Activated naive CD4-positive, alpha-beta T cell treated with anti-CD3 and anti-CD28 coated beads, Interleukin-2, amount 50 U/mL, for 16 hours (primary cell): ENCODE measurements around the gene PLCXD3.
"Not testable (repeated sequence)": the region's sequence is repeated elsewhere in the genome, so short reads cannot be mapped to it uniquely, and the experiment has no call there.

Source experiments
- DNase-seq: peaks from one replicate; pipeline ENCODE4 v3.0.0-alpha.2; 2020

PLCXD3 gene

DNA sequence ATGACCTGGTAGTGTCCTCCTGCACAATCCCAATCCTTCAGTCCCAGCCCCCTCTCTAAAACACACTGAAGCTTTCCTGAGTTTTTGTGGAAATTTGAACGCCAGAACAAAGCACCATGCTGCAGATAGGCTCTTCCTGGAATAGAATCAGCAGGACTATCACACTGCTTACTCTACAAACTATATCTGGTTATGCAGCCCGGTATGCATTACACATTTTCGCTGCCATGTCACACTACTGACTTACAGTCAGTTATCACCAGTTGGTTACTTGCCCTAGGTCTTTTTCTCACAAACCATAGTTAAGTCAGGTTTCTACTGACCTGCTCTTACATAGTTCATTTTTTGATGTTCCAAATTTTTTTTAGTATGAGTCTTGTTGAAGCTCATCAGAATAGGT is 24.9 kb downstream of the PLCXD3 start:
- DNase-seq: no peak

DNA sequence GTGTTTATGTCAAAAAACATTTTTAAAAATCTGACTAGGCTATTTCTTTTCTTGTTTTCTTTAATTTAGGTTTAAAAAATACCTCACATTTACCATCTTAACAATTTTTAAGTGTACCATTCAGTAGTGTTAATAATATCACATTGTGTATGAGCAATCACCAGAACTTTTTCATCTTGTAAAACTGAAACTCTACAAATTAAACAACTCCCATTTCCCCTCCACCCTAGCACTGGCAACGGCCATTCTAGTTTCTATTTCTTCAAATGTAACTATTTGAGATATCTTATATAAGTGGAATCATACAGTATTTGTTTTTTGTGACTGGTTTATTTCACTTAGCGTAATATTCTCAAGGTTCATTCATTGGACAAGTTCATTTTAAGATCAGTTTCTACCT is 27.7 kb downstream of the PLCXD3 start:
- no peak for DNase-seq

DNA sequence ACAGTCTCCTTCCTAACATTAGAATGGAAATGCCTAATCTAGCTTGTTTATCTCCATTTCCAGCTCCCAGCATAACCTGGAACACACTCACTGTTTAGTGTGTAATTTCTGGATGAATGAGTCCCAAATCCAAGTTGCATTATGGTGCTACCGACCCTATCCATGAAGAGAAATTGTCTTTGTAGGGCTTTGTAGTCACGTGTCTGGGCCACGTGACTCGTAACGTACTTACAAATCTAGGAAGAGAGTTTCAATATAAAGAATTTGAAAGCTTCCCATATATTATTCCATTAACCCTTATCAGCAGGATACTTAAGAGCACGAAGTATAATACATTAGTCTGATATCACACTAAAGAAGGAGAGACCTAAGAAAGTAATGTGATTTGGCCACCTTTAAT is 28.2 kb downstream of the PLCXD3 start:
- DNase-seq: no peak

GRCh38 chr5:41471571-41472208 is 38.7 kb downstream of the PLCXD3 start:
- DNase-seq: not testable (repeated sequence)

DNA sequence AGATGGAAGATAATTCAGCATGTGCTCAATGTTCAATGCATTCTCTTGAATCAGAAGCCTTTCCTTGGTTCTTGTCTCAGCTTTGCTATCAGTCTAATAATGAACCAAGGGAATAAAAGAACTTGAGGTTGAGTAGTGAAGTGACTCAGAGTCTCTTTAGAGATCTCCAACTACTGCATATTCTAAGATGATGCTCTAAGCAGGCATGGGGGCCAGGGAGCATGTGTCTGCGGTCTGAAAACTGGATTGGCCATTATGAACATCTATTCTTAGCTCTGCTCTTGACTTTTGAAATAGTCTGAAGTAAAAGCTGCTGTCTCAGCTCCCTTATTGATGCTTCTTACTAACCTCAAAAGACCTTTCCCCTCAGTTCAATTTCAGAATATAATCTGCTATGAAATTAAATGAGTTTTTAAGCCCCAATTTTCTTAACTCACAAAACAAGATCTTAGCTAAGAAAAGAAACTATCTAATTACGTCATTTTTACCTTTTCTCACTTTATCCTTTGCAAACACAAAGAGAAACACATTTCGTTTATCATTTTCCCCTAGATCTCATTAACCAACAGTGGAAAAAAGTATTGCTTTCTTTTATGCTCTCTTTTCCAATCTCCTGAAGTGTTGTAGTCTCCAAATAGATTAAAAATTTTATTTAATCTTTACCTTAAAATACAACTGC is 44.8 kb downstream of the PLCXD3 start:
- DNase-seq: no peak

DNA sequence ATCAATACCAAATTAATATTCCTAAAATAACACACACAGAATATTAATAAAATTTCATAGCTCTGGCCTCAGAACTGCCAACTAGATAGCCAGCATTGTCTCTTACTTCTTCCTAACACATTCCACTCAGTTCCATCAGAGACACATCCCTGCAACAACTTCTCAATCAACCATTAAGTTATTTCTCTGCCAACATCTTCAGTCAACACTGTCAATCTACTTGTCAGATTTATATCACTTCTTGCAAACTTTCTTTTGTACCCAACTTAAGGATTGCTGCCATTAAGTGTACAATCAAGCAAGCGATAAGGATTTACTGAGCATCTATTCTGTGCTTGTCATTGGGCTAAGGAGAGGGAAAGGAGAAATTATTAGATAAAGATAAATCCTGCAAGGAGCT is 50.8 kb downstream of the PLCXD3 start:
- DNase-seq: no peak

GRCh38 chr5:41457094-41457493 is 53.3 kb downstream of the PLCXD3 start:
- no peak for DNase-seq

DNA sequence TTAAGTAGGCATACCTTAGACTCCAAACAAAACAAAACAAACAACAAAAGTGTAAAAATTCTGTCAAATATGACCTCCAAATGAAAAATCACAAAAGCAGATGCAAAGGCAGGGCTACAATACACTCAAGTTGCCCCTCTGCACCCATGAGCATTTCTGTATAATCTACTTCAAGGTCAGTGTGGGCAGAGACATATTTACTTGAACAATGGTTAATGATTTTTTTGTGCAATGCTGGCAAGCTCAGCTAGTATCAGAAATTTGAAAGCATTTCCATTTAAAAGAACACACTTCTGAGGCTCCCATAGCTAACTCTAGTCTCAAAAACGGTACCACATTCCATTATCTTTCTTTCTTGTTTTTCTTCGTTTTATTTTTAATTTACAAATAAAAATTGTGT is 57.9 kb downstream of the PLCXD3 start:
- no peak for DNase-seq

DNA sequence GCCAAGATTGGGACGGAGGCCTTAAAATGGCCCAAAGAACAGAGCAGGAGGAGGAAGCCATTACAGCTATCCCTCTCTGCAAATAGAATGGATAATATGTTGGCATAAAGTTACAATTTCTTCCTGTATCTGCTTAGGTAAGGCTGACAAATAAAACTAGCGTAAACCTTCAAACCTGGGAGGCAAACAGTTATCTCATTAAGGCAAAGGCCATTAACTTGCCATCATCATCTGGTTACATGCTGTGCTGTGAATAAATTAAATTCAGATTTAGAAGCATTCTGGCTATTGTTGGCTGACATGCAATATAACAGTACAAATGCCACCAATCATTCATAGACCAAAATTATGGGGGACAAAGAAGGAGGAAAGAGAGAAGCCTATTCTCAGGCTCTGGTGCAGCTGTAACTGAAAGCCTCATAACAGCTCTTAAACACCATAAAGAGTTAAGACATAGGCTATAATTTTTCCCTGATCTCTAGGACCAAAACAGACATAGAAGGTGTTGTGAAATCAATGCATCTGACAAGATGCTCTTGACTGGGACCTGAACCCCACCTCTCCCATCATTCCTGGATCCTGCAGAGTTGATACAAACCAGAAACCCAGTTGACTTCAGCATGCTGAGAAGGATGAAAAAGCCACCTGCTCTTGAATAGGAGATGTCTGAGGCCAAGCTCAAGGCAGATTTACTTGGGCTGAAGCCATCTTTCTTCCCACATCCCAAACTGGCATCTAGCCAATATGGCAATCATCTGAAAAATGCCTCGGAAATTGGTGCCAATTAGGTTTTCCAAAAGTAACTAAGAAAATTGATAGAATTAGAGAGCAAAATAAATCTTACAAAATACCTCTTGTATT is 62.5 kb downstream of the PLCXD3 start:
- DNase-seq: no peak

GRCh38 chr5:41445937-41446563 is 64.4 kb downstream of the PLCXD3 start:
- DNase-seq: no peak

DNA sequence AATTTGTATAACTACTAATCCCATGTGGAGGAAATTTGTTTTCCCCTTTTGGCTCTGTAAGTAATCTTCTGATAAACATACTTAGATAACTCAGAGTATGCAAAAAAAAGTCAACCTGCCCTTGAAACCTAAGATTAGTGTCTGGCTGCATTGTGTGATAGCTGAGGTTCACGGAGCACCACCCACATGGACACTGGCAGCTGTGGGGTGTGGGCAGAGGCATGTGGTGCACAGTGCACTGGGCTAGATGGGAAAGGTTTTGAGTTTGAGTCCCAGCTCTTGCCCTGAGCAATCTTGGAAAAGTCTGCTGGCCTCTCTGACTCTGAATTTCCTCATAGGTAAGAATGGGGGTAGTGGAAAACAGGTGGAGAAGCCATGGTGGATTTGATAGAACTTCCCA is 75.1 kb downstream of the PLCXD3 start:
- no peak for DNase-seq

DNA sequence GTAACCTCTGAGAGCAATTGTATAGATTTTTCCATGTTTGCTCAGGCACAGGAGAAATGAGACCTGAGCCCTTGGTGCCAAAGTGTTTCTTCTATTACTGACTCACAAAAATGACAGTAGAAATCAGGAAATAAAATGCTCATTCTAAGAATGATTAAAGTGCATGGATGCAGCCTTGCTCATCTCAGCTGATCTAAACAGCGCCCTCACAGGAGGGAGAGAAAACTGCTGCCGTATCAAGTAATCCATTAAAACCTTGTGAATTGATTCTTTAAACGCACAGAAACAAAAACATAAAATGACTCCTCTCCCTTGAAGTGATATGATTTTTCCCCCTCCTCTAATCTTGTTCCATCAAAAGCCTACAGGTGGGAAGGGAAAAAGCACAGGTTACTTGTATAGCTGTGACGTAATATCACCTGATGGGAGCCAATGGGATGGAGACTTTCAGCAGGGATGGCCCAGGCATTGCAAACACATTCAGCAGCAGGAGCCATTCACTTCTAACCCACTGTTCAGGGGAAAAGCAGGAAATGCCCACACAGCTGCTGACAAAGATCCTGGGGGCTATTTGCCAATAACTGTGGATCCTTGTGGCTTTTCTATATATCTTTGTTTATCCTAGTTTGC is 76.7 kb downstream of the PLCXD3 start:
- DNase-seq: no peak

DNA sequence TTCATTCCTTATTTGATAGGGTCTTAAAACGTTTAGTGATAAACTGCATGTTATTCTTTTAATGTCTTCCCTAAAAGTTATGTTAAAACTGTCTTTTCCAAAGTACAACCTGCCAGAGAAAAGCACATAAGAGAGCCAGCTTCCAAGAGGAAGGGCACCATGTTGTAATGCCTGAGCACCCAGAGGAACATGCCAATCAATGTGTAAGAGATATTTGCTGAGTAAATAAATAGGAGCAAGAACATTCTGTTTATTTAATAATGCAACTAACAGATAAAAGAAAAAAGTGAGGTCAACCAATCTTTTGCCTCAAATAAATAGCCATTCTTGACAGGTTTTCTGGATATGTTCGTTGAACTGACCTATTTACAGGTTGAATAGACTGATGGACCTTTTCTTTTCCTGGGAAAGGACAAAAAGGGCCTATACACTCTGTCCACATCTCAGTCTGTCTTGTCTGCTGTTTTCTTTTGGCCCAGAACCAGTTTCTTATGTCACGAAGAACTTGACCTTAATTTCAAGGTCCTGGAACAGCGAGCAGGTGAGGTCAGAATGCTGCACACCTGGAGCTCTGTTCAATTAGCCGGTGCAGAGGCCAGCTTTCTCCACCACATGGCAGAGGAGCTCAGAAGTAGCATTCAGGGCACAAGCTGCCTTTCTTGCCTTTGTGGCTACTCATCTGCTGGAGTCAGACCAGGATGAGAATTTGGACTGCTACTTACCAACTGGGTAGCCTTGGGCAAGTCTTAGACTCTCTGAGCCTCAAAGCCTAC is 77.7 kb downstream of the PLCXD3 start:
- DNase-seq: no peak

DNA sequence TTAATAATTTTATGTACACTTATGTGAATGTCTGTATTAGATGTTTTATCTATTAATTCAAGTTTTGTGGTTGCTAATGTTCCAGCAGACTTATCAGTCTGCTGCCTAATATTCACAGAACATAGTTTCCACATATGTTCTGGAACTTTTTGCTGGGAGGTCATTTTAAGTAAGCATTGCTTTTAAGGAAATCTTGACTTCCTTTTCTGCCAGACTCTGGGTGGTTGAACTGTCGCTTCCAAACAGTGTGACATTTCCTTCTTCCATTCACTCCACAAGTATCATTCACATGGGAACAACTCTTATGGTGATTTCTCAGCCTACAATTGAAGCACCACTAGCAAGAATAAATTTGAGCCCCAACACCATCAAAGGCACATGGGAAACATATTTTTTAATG is 82.9 kb downstream of the PLCXD3 start:
- DNase-seq: no peak

DNA sequence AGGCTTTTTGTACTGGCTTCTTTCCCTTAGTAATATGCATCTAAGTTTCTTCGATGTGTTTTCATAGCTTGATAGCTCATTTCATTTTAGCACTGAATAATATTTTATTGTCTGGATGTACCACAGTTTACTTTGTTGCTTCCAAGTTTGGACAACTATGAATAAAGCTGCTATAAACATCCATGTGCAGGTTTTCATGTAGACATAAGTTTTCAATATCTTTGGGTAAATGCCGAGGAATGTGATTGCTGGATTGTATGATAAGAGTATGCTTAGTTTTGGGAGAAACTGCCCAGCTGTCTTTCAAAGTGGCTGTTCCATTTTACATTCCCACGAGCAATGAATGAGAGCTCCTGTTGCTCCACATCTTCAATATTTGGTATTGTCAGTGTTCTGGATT is 84.7 kb downstream of the PLCXD3 start:
- no peak for DNase-seq

GRCh38 chr5:41420492-41421067 is 89.8 kb downstream of the PLCXD3 start:
- no peak for DNase-seq

DNA sequence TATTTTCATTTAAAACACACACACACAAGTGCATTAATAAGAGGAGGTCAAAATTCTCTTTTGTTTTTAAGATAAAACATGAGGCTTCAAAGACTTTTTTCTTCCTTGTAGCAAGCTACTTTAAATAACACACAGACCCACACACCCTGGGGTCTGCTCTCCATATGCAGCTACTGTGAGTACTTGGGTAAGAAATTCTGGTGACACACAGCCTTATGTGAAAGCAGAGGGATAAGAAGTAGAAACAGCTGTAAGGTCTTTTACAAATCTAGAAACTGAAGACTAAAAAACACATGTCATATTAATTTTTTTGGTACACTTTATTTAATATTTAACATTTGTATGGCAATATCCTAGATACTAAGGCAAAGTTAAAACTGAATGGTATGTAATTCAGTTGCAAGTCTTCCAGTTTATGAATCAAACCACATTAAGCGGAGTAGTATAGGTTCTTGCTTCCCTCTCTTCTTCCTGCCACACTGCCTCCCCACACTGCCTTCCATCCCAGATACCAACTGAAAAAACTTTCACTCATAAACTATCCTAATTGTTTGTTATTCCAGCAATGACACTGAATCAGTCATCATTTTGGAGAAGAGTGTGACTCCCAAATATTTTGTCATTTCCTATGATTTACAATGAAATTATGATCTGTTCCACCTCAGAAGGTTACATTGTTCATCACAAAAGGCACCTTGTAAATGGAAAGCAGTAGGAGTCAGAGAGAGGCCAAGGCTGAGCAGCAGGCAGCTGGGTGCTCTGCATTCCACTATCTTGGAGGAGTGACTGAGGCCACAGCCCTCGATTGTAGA is 92.0 kb downstream of the PLCXD3 start:
- no peak for DNase-seq

DNA sequence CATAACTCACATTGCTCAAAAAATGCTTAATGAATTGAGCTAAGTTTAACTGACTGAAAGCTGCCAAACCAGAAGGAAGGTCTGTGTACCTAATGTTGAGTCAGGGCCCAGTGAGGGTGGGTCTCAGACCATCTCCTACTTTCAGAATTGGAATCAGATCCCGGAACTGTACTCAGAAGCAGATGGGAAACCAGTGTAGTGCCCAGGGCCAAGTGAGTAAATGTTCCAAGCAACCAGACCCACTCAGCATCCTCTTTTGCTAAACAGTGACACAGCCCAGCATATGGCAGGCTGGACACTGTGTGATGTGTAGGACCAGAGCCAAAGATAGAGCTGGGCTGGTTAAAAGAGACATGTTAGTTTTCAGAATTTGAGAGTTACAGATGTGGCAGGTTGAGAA is 94.1 kb downstream of the PLCXD3 start:
- no peak for DNase-seq

GRCh38 chr5:41415242-41415641 is 95.2 kb downstream of the PLCXD3 start:
- no peak for DNase-seq

DNA sequence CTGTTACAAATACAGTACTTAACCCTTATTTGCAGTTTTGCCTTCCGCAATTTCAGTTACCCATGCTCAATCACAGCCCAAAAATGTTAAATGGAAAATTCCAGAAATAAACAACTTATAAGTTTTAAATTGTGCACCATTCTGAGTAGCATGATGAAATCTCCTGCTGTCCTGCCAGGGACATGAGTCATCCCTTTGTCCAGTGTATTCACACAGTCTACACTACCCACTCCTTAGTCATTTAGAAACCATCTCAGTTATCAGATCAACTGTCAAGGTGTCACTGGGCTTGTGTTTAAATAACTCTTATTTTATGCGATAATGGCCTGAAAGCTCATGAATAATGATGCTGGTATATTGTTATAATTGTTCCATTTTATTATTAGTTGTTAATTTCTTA is 95.8 kb downstream of the PLCXD3 start:
- no peak for DNase-seq

DNA sequence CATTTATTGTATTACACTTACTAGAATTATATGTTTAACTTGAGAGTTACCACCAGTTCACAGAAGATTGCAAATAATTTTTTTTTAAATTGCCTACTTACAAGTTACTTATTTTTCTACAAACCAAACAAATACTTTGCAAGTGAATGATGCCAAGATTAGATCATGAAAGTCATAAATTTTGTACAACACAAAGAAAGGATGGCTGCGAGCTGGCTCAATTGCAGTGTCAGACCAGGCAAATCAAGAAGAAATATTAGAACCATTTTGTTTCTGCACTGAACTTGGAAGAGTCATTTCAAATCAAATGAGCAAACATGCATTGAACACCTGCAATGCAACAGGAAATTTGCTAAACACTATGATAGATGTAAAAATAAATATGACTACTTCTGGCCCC is 97.3 kb downstream of the PLCXD3 start:
- DNase-seq: no peak
